ENCODE measurements around the gene C19orf44.
"Not testable (repeated sequence)": the region's sequence is repeated elsewhere in the genome, so short reads cannot be mapped to it uniquely, and the experiment has no call there.

DNA sequence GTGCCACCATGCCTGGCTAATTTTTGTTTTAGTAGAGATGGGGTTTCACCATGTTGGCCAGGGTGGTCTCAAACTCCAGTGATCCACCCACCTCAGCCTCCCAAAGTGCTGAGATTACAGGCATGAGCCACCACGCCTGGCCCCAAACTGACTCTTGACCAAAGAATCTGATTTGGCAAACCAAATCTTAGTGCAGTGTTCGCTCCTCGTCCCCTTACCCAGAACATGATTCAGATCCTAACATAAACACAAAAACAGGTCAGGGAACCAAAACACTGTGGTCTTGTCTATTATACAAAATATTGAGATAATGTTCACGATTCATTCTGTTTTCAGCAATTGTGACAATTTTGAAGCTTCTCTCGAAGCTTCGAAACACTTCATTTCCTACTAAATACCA lies 55.7 kb downstream of the C19orf44 start:
- not testable (repeated sequence) for TF ChIP-seq SUZ12 (IDR thresholded peaks at IDR 0.05; ENCODE audit: extremely low read depth, insufficient read depth, insufficient read length); YY1 (IDR thresholded peaks at IDR 0.05; ENCODE audit: insufficient read depth, insufficient read length); ZNF274 (IDR thresholded peaks at IDR 0.05; ENCODE audit: low read depth, low read length)

All from NT2/D1 (cell line).